Small intestine (tissue), 7 donors: ENCODE data around the gene S100Z. TPM values are rescaled to one million over a fixed set of nuclear protein-coding genes. Genes with fewer than 3 reads are reported as not detected.
A peak's percentile ranks its signal among the peaks of the same experiment; 100 is the strongest.
"Not testable (repeated sequence)": the region's sequence is repeated elsewhere in the genome, so short reads cannot be mapped to it uniquely, and the experiment has no call there.

Experiments used
- DNase-seq, 2 donors: peaks; one replicate each; pipeline versions ENCODE4 v3.0.0 to v3.0.0-alpha.2; 2013
- FAIRE-seq: peaks from 2 replicates; lab custom pipeline; 2012; peaks lifted over from hg19 to GRCh38; lab: Jason Lieb, UNC
- H3K27ac ChIP-seq, 3 donors: one replicate each; pipeline ENCODE4 v1.5.1; 2013; ENCODE audit warnings: low read length in 2 of 3, mild to moderate bottlenecking in 2 of 3, control low read depth in 1 of 3, inconsistent platforms in 1 of 3, low read depth in 1 of 3, moderate library complexity in 1 of 3
- H3K27me3 ChIP-seq, 3 donors: one replicate each; pipeline ENCODE4 v1.6.1; 2013; ENCODE audit warnings: low read length in 3 of 3, inconsistent platforms in 1 of 3; ENCODE audit not compliant: control insufficient read depth in 3 of 3, insufficient read depth in 3 of 3
- H3K36me3 ChIP-seq, 3 donors: one replicate each; pipeline ENCODE4 v1.6.1; 2013; ENCODE audit warnings: low read length in 3 of 3, inconsistent platforms in 1 of 3, low read depth in 1 of 3, mild to moderate bottlenecking in 1 of 3, moderate library complexity in 1 of 3; ENCODE audit not compliant: control insufficient read depth in 3 of 3, insufficient read depth in 2 of 3
- H3K4me1 ChIP-seq, 3 donors: one replicate each; pipeline ENCODE4 v1.6.1; 2013; ENCODE audit warnings: low read length in 2 of 3, inconsistent platforms in 1 of 3, low read depth in 1 of 3, mild to moderate bottlenecking in 1 of 3, moderate library complexity in 1 of 3; ENCODE audit not compliant: control insufficient read depth in 3 of 3, insufficient read depth in 2 of 3
- H3K4me3 ChIP-seq, 3 donors: one replicate each; pipeline ENCODE4 v1.5.1; 2013; ENCODE audit warnings: low read length in 3 of 3, control low read depth in 1 of 3, inconsistent platforms in 1 of 3, low read depth in 1 of 3, mild to moderate bottlenecking in 1 of 3, moderate library complexity in 1 of 3
- H3K9me3 ChIP-seq, 2 donors: one replicate each; pipeline ENCODE4 v1.6.1; 2013; ENCODE audit warnings: low read depth in 1 of 2, low read length in 1 of 2; ENCODE audit not compliant: control insufficient read depth in 2 of 2, insufficient read depth in 1 of 2
- WGBS, 3 donors: extraction: QIAGEN DNeasy Blood & Tissue Kit; methylation state at CpG; one replicate each; pipeline ENCODE4 v1.1.7; 2013; 5-methylcytosine and 5-hydroxymethylcytosine counted together
- polyA plus RNA-seq, 4 donors: library from polyadenylated mRNA; stranded (reverse) in 3 of 4; unstranded in 1 of 4; fragments of 200-250 nt in 3 of 4; fragments of 120-200 nt in 1 of 4; gene quantifications; one replicate each; pipeline versions ENCODE4 v1.2.1 to v1.2.3, GENCODE V29; 2013
- donor health status: healthy with polysubstance abuse.
- donor health status: control.
- donor health status: control.
- donor health status: Bipolar disorder and iron deficiency.
- donor health status: healthy.

S100Z gene
- polyA plus RNA-seq, 4 donors: 0.03 to 0.68 (median 0.54) TPM; not detected in 1

GRCh38 chr5:76818844-76819831 lies 30.7 kb upstream of the S100Z start, which contains the start of gene F2RL1:
TSS of gene F2RL1 (plus strand) at chr5:76819030. CDS start at chr5:76819183, 153 bp downstream.
- H3K36me3 ChIP-seq: peaks cover 0 to 2% (median 0%) of the 10 kb centered on the region in 3 donors
- peak within 1 kb of the TSS; percentile 88 to 98 (median 92) for H3K27ac ChIP-seq
- DNase-seq (peak; percentile 96 to 97), FAIRE-seq (no peak)
- peaks cover 0 to 9% (median 2%) of the 10 kb centered on the region in 3 donors for H3K27me3 ChIP-seq
- H3K9me3 ChIP-seq: no peaks in the 10 kb centered on the region
- 0 to 1% (median 0%) methylated on average over 68 to 72 of the region's 72 CpGs for WGBS, 3 donors
- peaks cover 2 to 16% (median 2%) of the 10 kb centered on the region in 3 donors for H3K4me1 ChIP-seq
- peak within 1 kb of the TSS; percentile 53 to 81 (median 76) for H3K4me3 ChIP-seq

GRCh38 chr5:76819851-76820525 lies 29.8 kb upstream of the S100Z start:
- 3 to 32% (median 18%) methylated on average over 31 of the region's 31 CpGs for WGBS, 3 donors
- FAIRE-seq (no peak), DNase-seq (peak; percentile 47 to 62)

GRCh38 chr5:76820526-76820890 lies 29.3 kb upstream of the S100Z start:
- H3K9me3 ChIP-seq: no peaks in the 10 kb centered on the region
- 4 to 56% (median 21%) methylated on average over 2 of the region's 2 CpGs for WGBS, 3 donors
- peaks cover 2 to 16% (median 2%) of the 10 kb centered on the region in 3 donors for H3K4me1 ChIP-seq
- peaks cover 0 to 9% (median 2%) of the 10 kb centered on the region in 3 donors for H3K27me3 ChIP-seq
- DNase-seq: peak in 1 of 2 donors; percentile 53
- H3K27ac ChIP-seq: peak overlapping the region in 2 of 3 donors; percentile 92 to 98
- peaks cover 0 to 6% (median 0%) of the 10 kb centered on the region in 3 donors for H3K36me3 ChIP-seq
- FAIRE-seq: no peak
- H3K4me3 ChIP-seq: peak overlapping the region in 2 of 3 donors; percentile 76 to 81

More at GRCh38 chr5:76819851-76820525, 29.8 kb upstream of the S100Z start:
- Histone ChIP-seq H3K27me3 (peaks cover 0 to 9% (median 2%) of the 10 kb centered on the region in 3 donors), H3K27ac (peak overlapping the region; percentile 88 to 98 (median 92)), H3K4me3 (peak overlapping the region; percentile 53 to 81 (median 76)), H3K9me3 (no peaks in the 10 kb centered on the region), H3K36me3 (peaks cover 0 to 6% (median 0%) of the 10 kb centered on the region in 3 donors), H3K4me1 (peaks cover 2 to 16% (median 2%) of the 10 kb centered on the region in 3 donors)

- H3K36me3 ChIP-seq: peaks cover 0 to 6% (median 0%) of the 10 kb centered on the region in 3 donors
- DNase-seq (peak in 1 of 2 donors; percentile 43), FAIRE-seq (no peak)
- H3K9me3 ChIP-seq: no peaks in the 10 kb centered on the region
- H3K4me1 ChIP-seq: peaks cover 2 to 18% (median 2%) of the 10 kb centered on the region in 3 donors
- H3K27ac ChIP-seq: peak overlapping the region in 2 of 3 donors; percentile 60 to 98
- H3K4me3 ChIP-seq: peak overlapping the region; percentile 41 to 81 (median 76)
- peaks cover 0 to 9% (median 2%) of the 10 kb centered on the region in 3 donors for H3K27me3 ChIP-seq
- WGBS, 3 donors: 23 to 55% (median 28%) methylated on average over 4 of the region's 4 CpGs
These were observed 28.7 kb upstream of the S100Z start for GRCh38 chr5:76821136-76821535.

- H3K4me3 ChIP-seq, FAIRE-seq, H3K27me3 ChIP-seq, H3K9me3 ChIP-seq, H3K36me3 ChIP-seq: not testable (repeated sequence)
- peak in 1 of 2 donors; percentile 39 for DNase-seq
- peaks cover 2 to 23% (median 2%) of the 10 kb centered on the region in 3 donors for H3K4me1 ChIP-seq
- WGBS, 3 donors: 55 to 63% (median 61%) methylated on average over 7 of the region's 7 CpGs
- peak overlapping the region in 1 of 3 donors; percentile 98 for H3K27ac ChIP-seq
These were observed 27.6 kb upstream of the S100Z start for GRCh38 chr5:76822105-76822731.

- Histone ChIP-seq H3K27ac (peak overlapping the region in 1 of 3 donors; percentile 20), H3K4me1 (peaks cover 0 to 15% (median 2%) of the 10 kb centered on the region in 3 donors), H3K36me3 (peaks cover 0 to 28% (median 0%) of the 10 kb centered on the region in 3 donors)
- not testable (repeated sequence) for H3K9me3 ChIP-seq, H3K4me3 ChIP-seq, FAIRE-seq, H3K27me3 ChIP-seq
- peak in 1 of 2 donors; percentile 28 for DNase-seq
These were observed 23.4 kb upstream of the S100Z start for GRCh38 chr5:76826416-76826815.

GRCh38 chr5:76831110-76831452 lies 18.7 kb upstream of the S100Z start:
- Histone ChIP-seq H3K27me3 (no peaks in the 10 kb centered on the region), H3K27ac (peak overlapping the region in 1 of 3 donors; percentile 43), H3K4me1 (peaks cover 0 to 6% (median 0%) of the 10 kb centered on the region in 3 donors), H3K4me3 (no peak overlapping the region), H3K36me3 (peaks cover 0 to 50% (median 6%) of the 10 kb centered on the region in 3 donors), H3K9me3 (no peaks in the 10 kb centered on the region)
- DNase-seq (no peak), FAIRE-seq (no peak)
- WGBS, 3 donors: 27 to 38% (median 38%) methylated on average over 2 of the region's 2 CpGs
